Neural cell (in vitro differentiated cells): ENCODE measurements around the gene NF2.
"Not testable (repeated sequence)": the region's sequence is repeated elsewhere in the genome, so short reads cannot be mapped to it uniquely, and the experiment has no call there.

Experiments used
- CTCF ChIP-seq: fragments of 450-650 bp; IDR thresholded peaks from 2 replicates; pipeline ENCODE4 v1.5.1; 2014; ENCODE audit warnings: antibody characterized with exemption, mild to moderate bottlenecking, moderate library complexity; ENCODE audit not compliant: poor library complexity, severe bottlenecking
- EP300 ChIP-seq: fragments of 450-650 bp; conservative IDR thresholded peaks from 2 replicates; pipeline ENCODE4 v1.6.1; 2014; ENCODE audit warnings: antibody characterized with exemption, mild to moderate bottlenecking, moderate library complexity; ENCODE audit not compliant: poor library complexity, severe bottlenecking
- EZH2 ChIP-seq: fragments of 200-600, 300-800 bp; shearing (Covaris generic), sonication (generic); IDR thresholded peaks from 2 replicates; pipeline ENCODE4 v1.6.1; 2014; ENCODE audit warnings: antibody characterized with exemption, low read length, borderline replicate concordance, mild to moderate bottlenecking; ENCODE audit not compliant: insufficient read depth, poor library complexity, severe bottlenecking
- MXI1 ChIP-seq: fragments of 450-650 bp; conservative IDR thresholded peaks from 2 replicates; pipeline ENCODE4 v1.6.1; 2014; ENCODE audit warnings: antibody characterized with exemption, mild to moderate bottlenecking; ENCODE audit not compliant: poor library complexity, severe bottlenecking
- POLR2AphosphoS5 ChIP-seq: IDR thresholded peaks from 2 replicates; pipeline ENCODE4 v1.6.1; 2012
- RAD21 ChIP-seq: fragments of 450-650 bp; conservative IDR thresholded peaks from 2 replicates; pipeline ENCODE4 v1.6.1; 2014; ENCODE audit warnings: antibody characterized with exemption, mild to moderate bottlenecking, moderate library complexity
- SMC3 ChIP-seq: fragments of 450-650 bp; conservative IDR thresholded peaks from 2 replicates; pipeline ENCODE4 v1.6.1; 2014; ENCODE audit warnings: antibody characterized with exemption, mild to moderate bottlenecking, moderate library complexity; ENCODE audit not compliant: poor library complexity
- TAF1 ChIP-seq: IDR thresholded peaks from 2 replicates; pipeline ENCODE4 v1.6.1; 2012; ENCODE audit warnings: low read depth
- TF ChIP-seq, protein P1 (sequence below): IDR thresholded peaks from 2 replicates; pipeline ENCODE4 v1.6.1; 2012; ENCODE audit warnings: borderline replicate concordance

- not testable (repeated sequence) for TF ChIP-seq RAD21, EP300, EZH2, CTCF, TAF1, SMC3, POLR2AphosphoS5, MXI1
- TF ChIP-seq, protein P1, sequence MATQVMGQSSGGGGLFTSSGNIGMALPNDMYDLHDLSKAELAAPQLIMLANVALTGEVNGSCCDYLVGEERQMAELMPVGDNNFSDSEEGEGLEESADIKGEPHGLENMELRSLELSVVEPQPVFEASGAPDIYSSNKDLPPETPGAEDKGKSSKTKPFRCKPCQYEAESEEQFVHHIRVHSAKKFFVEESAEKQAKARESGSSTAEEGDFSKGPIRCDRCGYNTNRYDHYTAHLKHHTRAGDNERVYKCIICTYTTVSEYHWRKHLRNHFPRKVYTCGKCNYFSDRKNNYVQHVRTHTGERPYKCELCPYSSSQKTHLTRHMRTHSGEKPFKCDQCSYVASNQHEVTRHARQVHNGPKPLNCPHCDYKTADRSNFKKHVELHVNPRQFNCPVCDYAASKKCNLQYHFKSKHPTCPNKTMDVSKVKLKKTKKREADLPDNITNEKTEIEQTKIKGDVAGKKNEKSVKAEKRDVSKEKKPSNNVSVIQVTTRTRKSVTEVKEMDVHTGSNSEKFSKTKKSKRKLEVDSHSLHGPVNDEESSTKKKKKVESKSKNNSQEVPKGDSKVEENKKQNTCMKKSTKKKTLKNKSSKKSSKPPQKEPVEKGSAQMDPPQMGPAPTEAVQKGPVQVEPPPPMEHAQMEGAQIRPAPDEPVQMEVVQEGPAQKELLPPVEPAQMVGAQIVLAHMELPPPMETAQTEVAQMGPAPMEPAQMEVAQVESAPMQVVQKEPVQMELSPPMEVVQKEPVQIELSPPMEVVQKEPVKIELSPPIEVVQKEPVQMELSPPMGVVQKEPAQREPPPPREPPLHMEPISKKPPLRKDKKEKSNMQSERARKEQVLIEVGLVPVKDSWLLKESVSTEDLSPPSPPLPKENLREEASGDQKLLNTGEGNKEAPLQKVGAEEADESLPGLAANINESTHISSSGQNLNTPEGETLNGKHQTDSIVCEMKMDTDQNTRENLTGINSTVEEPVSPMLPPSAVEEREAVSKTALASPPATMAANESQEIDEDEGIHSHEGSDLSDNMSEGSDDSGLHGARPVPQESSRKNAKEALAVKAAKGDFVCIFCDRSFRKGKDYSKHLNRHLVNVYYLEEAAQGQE, result not testable (repeated sequence)
Measured at GRCh38 chr22:29566513-29566912, 36.9 kb upstream of the NF2 start.
